OCI-LY7 (cell line): ENCODE results near the gene TSR3. TPM values are rescaled to one million over a fixed set of nuclear protein-coding genes. Genes with fewer than 3 reads are reported as not detected.

Experiments used
- BruUV-seq: library from RNA; stranded (reverse); fragments of 400-500 nt; replicated peaks from 2 replicates; lab custom pipeline; 2021; lab: Mats Ljungman, UMichigan
- CTCF ChIA-PET: fragments of 300-600 bp; sonication (Branson Sonifier 250); formaldehyde crosslinking; loops from one replicate; lab custom pipeline; 2022; ENCODE audit warnings: antibody characterized with exemption; ENCODE audit not compliant: unreplicated experiment; lab: Charles Lee
- POLR2A ChIA-PET: fragments of 300-600 bp; sonication (Branson Sonifier 250); formaldehyde crosslinking; loops from one replicate; lab custom pipeline; 2022; ENCODE audit warnings: antibody characterized with exemption; lab: Charles Lee
- DNase-seq: peaks from one replicate; pipeline ENCODE4 v3.0.0-alpha.2; 2015; ENCODE audit warnings: low spot score
- H2AFZ ChIP-seq: fragments of 200-600 bp; sonication (generic), shearing (Covaris generic); 2 replicates; pipeline ENCODE4 v1.6.1; 2014; ENCODE audit warnings: mild to moderate bottlenecking, antibody characterized with exemption, low read length, moderate library complexity
- H3K27ac ChIP-seq: fragments of 200-600 bp; sonication (generic); 2 replicates; pipeline ENCODE4 v1.5.1; 2014; ENCODE audit warnings: mixed run types, low read depth, mild to moderate bottlenecking, moderate library complexity, low read length, inconsistent platforms; ENCODE audit not compliant: poor library complexity, severe bottlenecking
- H3K36me3 ChIP-seq: fragments of 200-600 bp; sonication (generic); 2 replicates; pipeline ENCODE4 v1.6.1; 2014; ENCODE audit warnings: mild to moderate bottlenecking, antibody characterized with exemption, low read length, moderate library complexity, mixed read lengths; ENCODE audit not compliant: insufficient read depth
- H3K4me1 ChIP-seq: fragments of 200-600 bp; sonication (generic); 2 replicates; pipeline ENCODE4 v1.5.1; 2014; ENCODE audit warnings: mild to moderate bottlenecking, low read length; ENCODE audit not compliant: insufficient read depth, poor library complexity, severe bottlenecking
- H3K4me2 ChIP-seq: fragments of 200-600 bp; sonication (generic); 2 replicates; pipeline ENCODE4 v1.6.1; 2014; ENCODE audit warnings: mild to moderate bottlenecking, low read length
- H3K4me3 ChIP-seq: fragments of 200-600 bp; sonication (generic); 2 replicates; pipeline ENCODE4 v1.5.1; 2014; ENCODE audit warnings: mild to moderate bottlenecking, low read depth, low read length; ENCODE audit not compliant: poor library complexity, severe bottlenecking
- H3K79me2 ChIP-seq: fragments of 200-600 bp; sonication (generic); 2 replicates; pipeline ENCODE4 v1.6.1; 2016; ENCODE audit warnings: low read depth, mild to moderate bottlenecking, low read length, moderate library complexity, mixed read lengths; ENCODE audit not compliant: insufficient read depth
- H3K9me2 ChIP-seq: fragments of 200-600 bp; sonication (generic); 2 replicates; pipeline ENCODE4 v1.6.1; 2016; ENCODE audit warnings: mild to moderate bottlenecking, low read length, mixed read lengths; ENCODE audit not compliant: insufficient read depth
- H3K9me3 ChIP-seq: fragments of 200-600 bp; sonication (generic); 2 replicates; pipeline ENCODE4 v1.6.1; 2014; ENCODE audit warnings: mild to moderate bottlenecking, mixed run types, low read length, mixed read lengths
- H4K20me1 ChIP-seq: fragments of 200-600 bp; sonication (generic); 2 replicates; pipeline ENCODE4 v1.6.1; 2014; ENCODE audit warnings: mild to moderate bottlenecking, antibody characterized with exemption, low read length, moderate library complexity, mixed read lengths; ENCODE audit not compliant: insufficient read depth
- CTCF ChIP-seq: fragments of 200-600 bp; sonication (generic); conservative IDR thresholded peaks from 2 replicates; pipeline ENCODE4 v1.5.1; 2014; ENCODE audit warnings: mild to moderate bottlenecking, antibody characterized with exemption, low read length, moderate library complexity, mixed read lengths
- EZH2phosphoT487 ChIP-seq: fragments of 200-600 bp; sonication (generic); IDR thresholded peaks from 2 replicates; pipeline ENCODE4 v1.6.1; 2018; ENCODE audit warnings: low read depth, borderline replicate concordance, mild to moderate bottlenecking, mixed run types, antibody characterized with exemption, low read length, moderate library complexity, mixed read lengths
- intact Hi-C: fragments of 100-400 bp; cut with micrococcal nuclease; formaldehyde crosslinking; loops from one replicate; pipeline ENCODE4 v1.10.0; 2022; ENCODE audit not compliant: unreplicated experiment
- total RNA-seq, 2 experiments: library from RNA; depleted of rRNA in 1 of 2; stranded (reverse); fragments of >200 nt in 1 of 2; shearing (Covaris generic) in 1 of 2; gene quantifications; 2 replicates each; pipeline ENCODE4 v1.2.3, GENCODE V29; 2014 to 2022

Gene TSR3
- total RNA-seq, 2 experiments from 2014 or later = 47.2 to 75.8 TPM

GRCh38 chr16:1381612-1382406 lies 30.1 kb upstream of the TSR3 start:
- no peaks in the 10 kb centered on the region for H3K79me2 ChIP-seq
- POLR2A ChIA-PET = no interaction called here
- no peaks in the 10 kb centered on the region for H3K9me2 ChIP-seq
- no peak overlapping the region for H3K4me2 ChIP-seq
- H3K4me3 ChIP-seq = no peak overlapping the region
- DNase-seq = no peak
- TF ChIP-seq CTCF (no peak), EZH2phosphoT487 (no peak)
- peaks cover 5% of the 10 kb centered on the region for H3K4me1 ChIP-seq
- H4K20me1 ChIP-seq = no peaks in the 10 kb centered on the region
- H3K36me3 ChIP-seq = no peaks in the 10 kb centered on the region
- no peak overlapping the region for H2AFZ ChIP-seq
- intact Hi-C loops = no loop called here
- CTCF ChIA-PET = no interaction called here
- no peaks in the 10 kb centered on the region for H3K9me3 ChIP-seq
- BruUV-seq = no TSS peak
- H3K27ac ChIP-seq = no peak overlapping the region

- peaks cover 5% of the 10 kb centered on the region for H3K4me1 ChIP-seq
- no peak for TF ChIP-seq EZH2phosphoT487
- TF ChIP-seq CTCF = no peak
- H3K4me3 ChIP-seq = peak overlapping the region; percentile 69
- no peak overlapping the region for H3K27ac ChIP-seq
- no peaks in the 10 kb centered on the region for H3K36me3 ChIP-seq
- H3K79me2 ChIP-seq = no peaks in the 10 kb centered on the region
- BruUV-seq = no TSS peak
- peak overlapping the region; percentile 88; the same call in 1 of the 2 replicates for H3K4me2 ChIP-seq
- no peaks in the 10 kb centered on the region for H4K20me1 ChIP-seq
- intact Hi-C loops = no loop called here
- DNase-seq = no peak
- CTCF ChIA-PET = interaction anchor here (0.9 kb wide), 1 partner anchor 11 kb away, joined by 3 read pairs; no protein-coding TSS in a partner anchor
- POLR2A ChIA-PET = interaction anchor here (0.6 kb wide), 1 partner anchor 71 kb away, joined by 3 read pairs; the partner anchor contains the start of gene UBE2I
- no peaks in the 10 kb centered on the region for H3K9me2 ChIP-seq
- H2AFZ ChIP-seq = no peak overlapping the region
- H3K9me3 ChIP-seq = no peaks in the 10 kb centered on the region
These were observed 28.5 kb upstream of the TSR3 start for GRCh38 chr16:1380195-1380594.
